Immature natural killer cell (primary cell): ENCODE data around the gene UBE2V1. TPM values are rescaled to one million over a fixed set of nuclear protein-coding genes. Genes with fewer than 3 reads are reported as not detected.

Experiments used
- polyA plus RNA-seq, 3 donors: library from polyadenylated mRNA; unstranded; fragments of 300-500 nt; fragmentation: Illumina TruSeq; gene quantifications; one replicate each; pipeline ENCODE4 v1.2.3, GENCODE V29; 2021

The UBE2V1 gene
- polyA plus RNA-seq, 3 donors from 2014 or later, result 112 to 189 (median 185) TPM

Other genes with a start within 250 kb of the UBE2V1 start
- 1 to 10 TPM; 1.2 to 5.3 (median 2.2) TPM for gene SPATA2, start 197.6 kb downstream of the UBE2V1 start, polyA plus RNA-seq
- 100 to 1,000 TPM in 1 of 3 donors, 10 to 100 TPM in 2; 87.1 to 104 (median 97.6) TPM for gene RNF114, start 176.8 kb downstream of the UBE2V1 start, polyA plus RNA-seq
- under 1 TPM in 2 of 3 donors, not detected in 1; 0.36 to 0.68 TPM for gene SNAI1, start 130.2 kb downstream of the UBE2V1 start, polyA plus RNA-seq
- 10 to 100 TPM; 15.2 to 33.5 (median 19.7) TPM for gene PEDS1, start 40.6 kb upstream of the UBE2V1 start, polyA plus RNA-seq
- gene CEBPB, start 77.7 kb upstream of the UBE2V1 start, polyA plus RNA-seq, result 10 to 100 TPM; 15.3 to 27.6 (median 22.9) TPM